ENCODE data around the gene NDFIP2. TPM values are rescaled to one million over a fixed set of nuclear protein-coding genes. Genes with fewer than 3 reads are reported as not detected.

NDFIP2 gene
- total and polyA plus RNA-seq, 2 donors (not counting 1 experiment from before 2014, with no cell fraction given) = 0.12 to 1.0 TPM

GRCh38 chr13:79527698-79528097 is 46.7 kb downstream of the NDFIP2 start:
- H3K9me3 Mint-ChIP-seq (ENCODE audit: insufficient read depth) = no peaks in the 10 kb centered on the region
- CTCF ChIA-PET = interaction anchor here (1.2 to 2.9 kb wide), 2 partner anchors 16 to 104 kb away, joined by 4 to 7 read pairs; no protein-coding TSS in a partner anchor
- Histone ChIP-seq H3K9ac (ENCODE audit: low read length) (no peak overlapping the region), H3K4me2 (replicated peaks; ENCODE audit: low read depth, low read length, poor library complexity, severe bottlenecking) (no peak overlapping the region), H3K27me3 (replicated peaks in 1 of 4; ENCODE audit: control extremely low read depth in 1 of 4, control insufficient read depth in 3 of 4, insufficient read depth in 4 of 4, low read length in 3 of 4) (no peaks in the 10 kb centered on the region), H3K79me2 (ENCODE audit: control insufficient read depth, insufficient read depth, low read length) (no peaks in the 10 kb centered on the region), H3K36me3 (replicated peaks in 1 of 2; ENCODE audit: control extremely low read depth in 1 of 2, control insufficient read depth in 1 of 2, extremely low read depth in 1 of 2, insufficient read depth in 2 of 2, low read length in 1 of 2) (no peaks in the 10 kb centered on the region), H3K4me1 (ENCODE audit: control insufficient read depth in 2 of 2, insufficient read depth in 2 of 2, low read length in 2 of 2) (no peaks in the 10 kb centered on the region), H3K27ac (ENCODE audit: low read length in 2 of 2) (no peak overlapping the region), H2AFZ (ENCODE audit: insufficient read depth, low read depth, low read length, poor library complexity, severe bottlenecking) (no peak overlapping the region), H3K9me3 (ENCODE audit: control extremely low read depth in 1 of 3, control insufficient read depth in 2 of 3, insufficient read depth in 1 of 3, low read length in 2 of 3) (no peaks in the 10 kb centered on the region), H4K20me1 (ENCODE audit: control insufficient read depth, insufficient read depth, low read length, poor library complexity, severe bottlenecking) (no peaks in the 10 kb centered on the region), H3K4me3 (ENCODE audit: control extremely low read depth in 1 of 5, extremely low read depth in 1 of 5, insufficient read depth in 1 of 5, low read depth in 2 of 5, low read length in 4 of 5) (no peak overlapping the region)
- no peaks in the 10 kb centered on the region for H3K27me3 Mint-ChIP-seq
- TF ChIP-seq EZH2 (IDR thresholded peaks at IDR 0.05; ENCODE audit: borderline replicate concordance, insufficient read depth, low read depth, low read length, poor library complexity, severe bottlenecking) (no peak), CTCF (IDR thresholded peaks at IDR 0.05) (no peak)
- intact Hi-C loops (cut with micrococcal nuclease) = no loop called here
- H3K4me3 Mint-ChIP-seq = no peak overlapping the region
- DNase-seq = no peak
- no peak overlapping the region for H3K27ac Mint-ChIP-seq
- no peak for ATAC-seq (ENCODE audit: low read depth)
- POLR2A ChIA-PET = no interaction called here
- 100% methylated on average over 1 of the region's 5 CpGs for WGBS (ENCODE audit: insufficient coverage)
- H3K4me1 Mint-ChIP-seq = no peaks in the 10 kb centered on the region

GRCh38 chr13:79528356-79528755 is 47.4 kb downstream of the NDFIP2 start:
- no peaks in the 10 kb centered on the region for H3K79me2 ChIP-seq (ENCODE audit: control insufficient read depth, insufficient read depth, low read length)
- ATAC-seq (ENCODE audit: low read depth) = no peak
- no peaks in the 10 kb centered on the region for H3K27me3 Mint-ChIP-seq
- H3K4me3 ChIP-seq (ENCODE audit: control extremely low read depth in 1 of 5, extremely low read depth in 1 of 5, insufficient read depth in 1 of 5, low read depth in 2 of 5, low read length in 4 of 5) = no peak overlapping the region
- POLR2A ChIA-PET = no interaction called here
- H3K4me1 ChIP-seq (ENCODE audit: control insufficient read depth in 2 of 2, insufficient read depth in 2 of 2, low read length in 2 of 2) = no peaks in the 10 kb centered on the region
- no peaks in the 10 kb centered on the region for H3K27me3 ChIP-seq (replicated peaks in 1 of 4; ENCODE audit: control extremely low read depth in 1 of 4, control insufficient read depth in 3 of 4, insufficient read depth in 4 of 4, low read length in 3 of 4)
- no peak overlapping the region for H3K9ac ChIP-seq (ENCODE audit: low read length)
- no CpG with 5 or more reads among the region's 4 CpGs for WGBS (ENCODE audit: insufficient coverage)
- H3K4me1 Mint-ChIP-seq = no peaks in the 10 kb centered on the region
- H3K9me3 ChIP-seq (ENCODE audit: control extremely low read depth in 1 of 3, control insufficient read depth in 2 of 3, insufficient read depth in 1 of 3, low read length in 2 of 3) = no peaks in the 10 kb centered on the region
- H3K9me3 Mint-ChIP-seq (ENCODE audit: insufficient read depth) = no peaks in the 10 kb centered on the region
- H3K36me3 ChIP-seq (replicated peaks in 1 of 2; ENCODE audit: control extremely low read depth in 1 of 2, control insufficient read depth in 1 of 2, extremely low read depth in 1 of 2, insufficient read depth in 2 of 2, low read length in 1 of 2) = no peaks in the 10 kb centered on the region
- H3K27ac Mint-ChIP-seq = no peak overlapping the region
- no peak for TF ChIP-seq CTCF (IDR thresholded peaks at IDR 0.05)
- TF ChIP-seq EZH2 (IDR thresholded peaks at IDR 0.05; ENCODE audit: borderline replicate concordance, insufficient read depth, low read depth, low read length, poor library complexity, severe bottlenecking) = no peak
- no peak overlapping the region for H3K27ac ChIP-seq (ENCODE audit: low read length in 2 of 2)
- no peak for DNase-seq
- H4K20me1 ChIP-seq (ENCODE audit: control insufficient read depth, insufficient read depth, low read length, poor library complexity, severe bottlenecking) = no peaks in the 10 kb centered on the region
- no peak overlapping the region for H3K4me2 ChIP-seq (replicated peaks; ENCODE audit: low read depth, low read length, poor library complexity, severe bottlenecking)
- no peak overlapping the region for H2AFZ ChIP-seq (ENCODE audit: insufficient read depth, low read depth, low read length, poor library complexity, severe bottlenecking)
- intact Hi-C loops (cut with micrococcal nuclease) = no loop called here
- H3K4me3 Mint-ChIP-seq = no peak overlapping the region
- CTCF ChIA-PET = interaction anchor here (0.6 to 2.9 kb wide), 6 partner anchors 13 to 884 kb away, joined by 3 to 8 read pairs (median 4); no protein-coding TSS in a partner anchor
